KMS-11 (cell line): ENCODE results near the gene MUC2.

Experiments used
- H2AFZ ChIP-seq: fragments of 200-600 bp; sonication (generic); 2 replicates; pipeline ENCODE4 v1.6.1; 2016; ENCODE audit warnings: antibody characterized with exemption, mixed run types, low read depth
- H3K27ac ChIP-seq: fragments of 200-600 bp; sonication (generic); 2 replicates; pipeline ENCODE4 v1.6.1; 2016; ENCODE audit warnings: mild to moderate bottlenecking, mixed run types
- H3K27me3 ChIP-seq: fragments of 200-600 bp; sonication (generic); 2 replicates; pipeline ENCODE4 v1.6.1; 2017; ENCODE audit warnings: mild to moderate bottlenecking, low read depth, mixed run types, moderate library complexity; ENCODE audit not compliant: insufficient read depth
- H3K36me3 ChIP-seq: fragments of 200-600 bp; sonication (generic); 2 replicates; pipeline ENCODE4 v1.6.1; 2017; ENCODE audit warnings: mild to moderate bottlenecking, mixed run types; ENCODE audit not compliant: insufficient read depth
- H3K4me1 ChIP-seq: fragments of 200-600 bp; sonication (generic); 2 replicates; pipeline ENCODE4 v1.6.1; 2016; ENCODE audit warnings: mild to moderate bottlenecking, low read depth, mixed run types; ENCODE audit not compliant: poor library complexity, severe bottlenecking
- H3K4me2 ChIP-seq: fragments of 200-600 bp; sonication (generic); 2 replicates; pipeline ENCODE4 v1.7.0; 2016; ENCODE audit warnings: mild to moderate bottlenecking, mixed run types
- H3K4me3 ChIP-seq: fragments of 200-600 bp; sonication (generic); IDR thresholded peaks from 2 replicates; pipeline ENCODE4 v1.6.1; 2017; ENCODE audit warnings: low read depth, low read length, mixed read lengths; ENCODE audit not compliant: insufficient read depth
- H3K79me2 ChIP-seq: fragments of 200-600 bp; sonication (generic); 2 replicates; pipeline ENCODE4 v1.6.1; 2016; ENCODE audit warnings: low read depth, mixed run types; ENCODE audit not compliant: insufficient read depth
- H3K9ac ChIP-seq: fragments of 200-600 bp; sonication (generic); 2 replicates; pipeline ENCODE4 v1.6.1; 2016; ENCODE audit warnings: mild to moderate bottlenecking, mixed run types
- H4K20me1 ChIP-seq: fragments of 200-600 bp; sonication (generic); 2 replicates; pipeline ENCODE4 v1.6.1; 2016; ENCODE audit warnings: mild to moderate bottlenecking, mixed run types; ENCODE audit not compliant: insufficient read depth
- TF ChIP-seq, protein P1 (sequence below): fragments of 200-600 bp; sonication (generic); conservative IDR thresholded peaks from 2 replicates; pipeline ENCODE4 v1.6.1; 2017; ENCODE audit warnings: low read depth, mild to moderate bottlenecking, antibody characterized with exemption, low read length, moderate library complexity, mixed read lengths

The MUC2 gene

GRCh38 chr11:1101318-1102089, 26.8 kb downstream of the MUC2 start:
- Histone ChIP-seq H3K4me2 (no peak overlapping the region), H3K4me3 (no peak overlapping the region), H3K9ac (no peak overlapping the region), H3K27ac (no peak overlapping the region), H3K27me3 (peaks cover 35% of the 10 kb centered on the region; the same call in 1 of the 2 replicates), H3K36me3 (no peaks in the 10 kb centered on the region), H2AFZ (no peak overlapping the region), H3K4me1 (no peaks in the 10 kb centered on the region), H3K79me2 (no peaks in the 10 kb centered on the region), H4K20me1 (no peaks in the 10 kb centered on the region)
- TF ChIP-seq, protein P1, sequence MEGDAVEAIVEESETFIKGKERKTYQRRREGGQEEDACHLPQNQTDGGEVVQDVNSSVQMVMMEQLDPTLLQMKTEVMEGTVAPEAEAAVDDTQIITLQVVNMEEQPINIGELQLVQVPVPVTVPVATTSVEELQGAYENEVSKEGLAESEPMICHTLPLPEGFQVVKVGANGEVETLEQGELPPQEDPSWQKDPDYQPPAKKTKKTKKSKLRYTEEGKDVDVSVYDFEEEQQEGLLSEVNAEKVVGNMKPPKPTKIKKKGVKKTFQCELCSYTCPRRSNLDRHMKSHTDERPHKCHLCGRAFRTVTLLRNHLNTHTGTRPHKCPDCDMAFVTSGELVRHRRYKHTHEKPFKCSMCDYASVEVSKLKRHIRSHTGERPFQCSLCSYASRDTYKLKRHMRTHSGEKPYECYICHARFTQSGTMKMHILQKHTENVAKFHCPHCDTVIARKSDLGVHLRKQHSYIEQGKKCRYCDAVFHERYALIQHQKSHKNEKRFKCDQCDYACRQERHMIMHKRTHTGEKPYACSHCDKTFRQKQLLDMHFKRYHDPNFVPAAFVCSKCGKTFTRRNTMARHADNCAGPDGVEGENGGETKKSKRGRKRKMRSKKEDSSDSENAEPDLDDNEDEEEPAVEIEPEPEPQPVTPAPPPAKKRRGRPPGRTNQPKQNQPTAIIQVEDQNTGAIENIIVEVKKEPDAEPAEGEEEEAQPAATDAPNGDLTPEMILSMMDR: no peak

GRCh38 chr11:1102221-1102971, 27.7 kb downstream of the MUC2 start:
- Histone ChIP-seq H3K4me3 (no peak overlapping the region), H3K9ac (no peak overlapping the region), H3K79me2 (no peaks in the 10 kb centered on the region), H3K27ac (no peak overlapping the region), H3K36me3 (no peaks in the 10 kb centered on the region), H4K20me1 (no peaks in the 10 kb centered on the region), H3K27me3 (peaks cover 38% of the 10 kb centered on the region; the same call in 1 of the 2 replicates), H3K4me2 (no peak overlapping the region), H3K4me1 (no peaks in the 10 kb centered on the region), H2AFZ (no peak overlapping the region)
- TF ChIP-seq, protein P1: no peak

DNA sequence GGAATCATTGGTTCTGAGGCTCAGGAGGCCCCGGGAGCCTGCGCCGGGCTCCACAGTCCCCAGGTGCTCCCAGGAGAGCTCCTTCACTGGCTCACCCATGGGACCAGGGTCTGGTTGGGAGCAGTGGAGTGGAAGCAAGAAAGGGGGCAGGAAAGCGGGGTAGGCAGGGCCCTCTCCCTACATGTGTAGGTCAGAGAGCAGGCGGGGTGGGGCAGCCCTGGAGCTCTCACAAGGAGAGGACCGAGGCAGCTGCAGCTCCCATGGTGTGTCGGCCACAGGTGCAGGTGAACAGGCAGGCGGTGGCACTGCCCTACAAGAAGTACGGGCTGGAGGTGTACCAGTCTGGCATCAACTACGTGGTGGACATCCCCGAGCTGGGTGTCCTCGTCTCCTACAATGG, 28.3 kb downstream of the MUC2 start:
- H3K36me3 ChIP-seq: no peaks in the 10 kb centered on the region
- no peak overlapping the region for H3K9ac ChIP-seq
- no peak overlapping the region for H3K4me3 ChIP-seq
- no peak overlapping the region for H3K27ac ChIP-seq
- no peaks in the 10 kb centered on the region for H3K4me1 ChIP-seq
- no peak overlapping the region for H2AFZ ChIP-seq
- no peak overlapping the region for H3K4me2 ChIP-seq
- H4K20me1 ChIP-seq: no peaks in the 10 kb centered on the region
- peaks cover 41% of the 10 kb centered on the region; the same call in 1 of the 2 replicates for H3K27me3 ChIP-seq
- H3K79me2 ChIP-seq: no peaks in the 10 kb centered on the region
- TF ChIP-seq, protein P1: no peak

- no peaks in the 10 kb centered on the region for H3K79me2 ChIP-seq
- H3K27me3 ChIP-seq: peaks cover 47% of the 10 kb centered on the region
- no peaks in the 10 kb centered on the region for H3K4me1 ChIP-seq
- no peak overlapping the region for H3K4me3 ChIP-seq
- no peaks in the 10 kb centered on the region for H4K20me1 ChIP-seq
- no peak overlapping the region for H3K9ac ChIP-seq
- no peaks in the 10 kb centered on the region for H3K36me3 ChIP-seq
- TF ChIP-seq, protein P1: no peak
- H3K27ac ChIP-seq: no peak overlapping the region
- H3K4me2 ChIP-seq: no peak overlapping the region
- H2AFZ ChIP-seq: no peak overlapping the region
Observed at GRCh38 chr11:1103401-1104360, 29.0 kb downstream of the MUC2 start.
